ENCODE data around the gene CWC22.

DNA sequence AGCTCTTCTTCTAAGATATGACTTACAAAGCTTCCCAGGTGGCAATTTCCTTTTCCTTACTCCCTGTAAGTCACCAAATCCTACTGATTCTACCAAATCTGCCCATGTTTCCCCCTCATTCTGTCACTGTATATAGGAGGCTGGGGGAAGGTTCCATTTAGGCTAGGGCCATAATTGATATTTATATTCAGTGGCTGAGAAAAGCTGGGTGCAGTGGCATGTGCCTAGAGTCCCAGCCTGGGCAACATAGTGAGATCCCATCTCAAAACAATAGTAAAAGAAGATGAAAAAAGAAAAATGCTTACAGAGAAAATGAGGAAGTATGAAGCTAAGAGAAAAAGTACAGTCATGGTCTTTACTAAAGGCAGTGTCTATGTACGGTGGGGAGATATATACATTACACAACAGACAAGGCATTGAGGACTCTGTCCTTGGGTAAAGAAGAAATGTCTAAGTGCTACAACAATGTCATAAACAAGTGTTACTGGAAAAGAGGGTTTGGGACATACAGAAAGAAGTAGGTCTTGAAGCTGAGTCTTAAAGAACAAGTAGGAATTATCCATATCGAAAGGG, 4.8 kb downstream of the CWC22 start:
- TF ChIP-seq, protein P1, sequence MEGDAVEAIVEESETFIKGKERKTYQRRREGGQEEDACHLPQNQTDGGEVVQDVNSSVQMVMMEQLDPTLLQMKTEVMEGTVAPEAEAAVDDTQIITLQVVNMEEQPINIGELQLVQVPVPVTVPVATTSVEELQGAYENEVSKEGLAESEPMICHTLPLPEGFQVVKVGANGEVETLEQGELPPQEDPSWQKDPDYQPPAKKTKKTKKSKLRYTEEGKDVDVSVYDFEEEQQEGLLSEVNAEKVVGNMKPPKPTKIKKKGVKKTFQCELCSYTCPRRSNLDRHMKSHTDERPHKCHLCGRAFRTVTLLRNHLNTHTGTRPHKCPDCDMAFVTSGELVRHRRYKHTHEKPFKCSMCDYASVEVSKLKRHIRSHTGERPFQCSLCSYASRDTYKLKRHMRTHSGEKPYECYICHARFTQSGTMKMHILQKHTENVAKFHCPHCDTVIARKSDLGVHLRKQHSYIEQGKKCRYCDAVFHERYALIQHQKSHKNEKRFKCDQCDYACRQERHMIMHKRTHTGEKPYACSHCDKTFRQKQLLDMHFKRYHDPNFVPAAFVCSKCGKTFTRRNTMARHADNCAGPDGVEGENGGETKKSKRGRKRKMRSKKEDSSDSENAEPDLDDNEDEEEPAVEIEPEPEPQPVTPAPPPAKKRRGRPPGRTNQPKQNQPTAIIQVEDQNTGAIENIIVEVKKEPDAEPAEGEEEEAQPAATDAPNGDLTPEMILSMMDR (IDR thresholded peaks at IDR 0.05) = no peak
- TF ChIP-seq POLR2A (IDR thresholded peaks at IDR 0.05) = no peak
- no peak for TF ChIP-seq POLR2AphosphoS5 (IDR thresholded peaks at IDR 0.05)
